Heart left ventricle (tissue), 16 donors: ENCODE data around the gene ELANE. TPM values are rescaled to one million over a fixed set of nuclear protein-coding genes. Genes with fewer than 3 reads are reported as not detected.
A peak's percentile ranks its signal among the peaks of the same experiment; 100 is the strongest.

ENCODE experiments used
- ATAC-seq, 4 donors: fragments of 200-7000 bp; cut with Tn5 transposase; one replicate each; pipeline ENCODE4 v1.9.1; 2020 to 2022; ENCODE audit warnings: moderate library complexity in 4 of 4, mild to moderate bottlenecking in 3 of 4, moderate number of reproducible peaks in 1 of 4
- DNase-seq, 5 donors: peaks; one replicate each; pipeline ENCODE4 v3.0.0-alpha.2; 2020
- H3K27ac ChIP-seq, 12 donors: fragments of 200-600 bp; sonication (generic) in 4 of 12; one replicate each; pipeline versions ENCODE4 v1.5.0 to v1.8.0; 2016 to 2022; ENCODE audit warnings: mild to moderate bottlenecking in 2 of 12
- H3K27me3 ChIP-seq, 9 donors: fragments of 200-600 bp; sonication (generic) in 2 of 9; one replicate each; pipeline versions ENCODE4 v1.5.1 to v1.8.0; 2016 to 2022; ENCODE audit warnings: mild to moderate bottlenecking in 3 of 9
- H3K36me3 ChIP-seq, 9 donors: fragments of 200-600 bp; sonication (generic) in 2 of 9; one replicate each; pipeline versions ENCODE4 v1.5.0 to v1.8.0; 2018 to 2022; ENCODE audit warnings: mild to moderate bottlenecking in 2 of 9
- H3K4me1 ChIP-seq, 12 donors: fragments of 200-600 bp; sonication (generic) in 4 of 12; one replicate each; pipeline versions ENCODE4 v1.5.0 to v1.8.0; 2016 to 2022; ENCODE audit warnings: mild to moderate bottlenecking in 3 of 12
- H3K4me3 ChIP-seq, 12 donors: fragments of 200-600 bp; sonication (generic) in 4 of 12; one replicate each; pipeline versions ENCODE4 v1.5.0 to v1.8.0; 2017 to 2022; ENCODE audit warnings: mild to moderate bottlenecking in 9 of 12, moderate library complexity in 4 of 12
- H3K9me3 ChIP-seq, 12 donors: fragments of 200-600 bp; sonication (generic) in 4 of 12; one replicate each; pipeline versions ENCODE4 v1.5.0 to v1.8.0; 2016 to 2022; ENCODE audit warnings: mild to moderate bottlenecking in 1 of 12
- POLR2A ChIP-seq, 2 donors: fragments of 450-650 bp; IDR thresholded peaks; one replicate each; pipeline ENCODE4 v1.6.1; 2017; ENCODE audit warnings: antibody characterized with exemption in 2 of 2, mild to moderate bottlenecking in 2 of 2, moderate library complexity in 2 of 2
- WGBS, 4 donors: extraction: QIAGEN DNeasy Blood & Tissue Kit in 2 of 4; methylation state at CpG; one replicate each; pipeline versions ENCODE4 v1.1.5 to v1.1.7; 2013 to 2018; 5-methylcytosine and 5-hydroxymethylcytosine counted together
- intact Hi-C, 10 donors: fragments of 100-400 bp; cut with DNase I; formaldehyde crosslinking; loops; one replicate each; pipeline versions ENCODE4 v1.11.1 to v1.14.2; 2022
- polyA plus RNA-seq, 2 donors: library from polyadenylated mRNA; stranded (reverse); fragments of 200-250 nt; gene quantifications; one replicate each; pipeline ENCODE4 v1.2.3, GENCODE V29; 2013
- total RNA-seq, 9 donors: library from RNA; depleted of rRNA in 2 of 9; stranded (reverse); fragments of >200 nt in 2 of 9; fragmentation: NEBNext Ultra II Directional in 3 of 9; extraction: Animal tissue kit (Norgen Biotek cat#: 25700) in 3 of 9; gene quantifications; one replicate each; pipeline versions ENCODE4 v1.1.0 to v1.2.4, GENCODE V29; 2016 to 2023
- TF ChIP-seq, protein P1 (sequence below), 12 donors: fragments of 200-600 bp; sonication (generic) in 4 of 12; IDR thresholded peaks; one replicate each; pipeline versions ENCODE4 v1.5.0 to v1.8.0; 2018 to 2022; ENCODE audit warnings: antibody characterized with exemption in 12 of 12, mild to moderate bottlenecking in 5 of 12
- donor health status: ischemic (EF 13 %, LVEDD 7.1; RV severe dilation, severe dysfunction).
- donor health status: healthy with polysubstance abuse.
- donor health status: DM: no; HTN: yes; CAD: no.
- donor health status: DM: no; HTN: no; CAD: no.
- donor health status: ischemic (EF 25% LVEDD 6.9; RV normal size, moderate dysfunction).
- donor health status: ischemic (EF 25% LVEDD 5.7; RV mildly dilated, moderate dysfunction).
- donor health status: healthy.
- donor health status: DM: yes; HTN: yes; CAD: no.
- donor health status: ischemic (EF 35%, LVEDD 5.7; RV mildly dilated, moderate dysfunction).
- donor health status: nonischemic (EF 11% LVEDD 7.7; RV severe dilation, severe dysfunction).
- donor health status: DM: yes; HTN: yes; CAD: no.
- donor health status: PGD.
- donor health status: ischemic (EF 29% LVEDD 5.4; RV normal size, mild dysfunction).
- donor health status: nonischemic (EF 23%, LVEDD 6.1; RV moderate dilation, normal function).

Gene ELANE
- total and polyA plus RNA-seq, 11 donors, result 0.42 to 1.8 (median 1.2) TPM; not detected in 5

DNA sequence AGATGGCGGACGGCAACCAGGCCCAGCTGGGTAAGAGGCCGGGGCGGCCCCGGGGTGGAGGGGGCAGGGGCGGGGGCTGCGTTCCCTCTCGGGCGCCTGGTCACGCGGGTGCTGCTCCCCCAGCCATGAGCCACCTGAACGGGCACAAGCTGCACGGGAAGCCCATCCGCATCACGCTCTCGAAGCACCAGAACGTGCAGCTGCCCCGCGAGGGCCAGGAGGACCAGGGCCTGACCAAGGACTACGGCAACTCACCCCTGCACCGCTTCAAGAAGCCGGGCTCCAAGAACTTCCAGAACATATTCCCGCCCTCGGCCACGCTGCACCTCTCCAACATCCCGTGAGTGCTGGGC is 43.7 kb upstream of the ELANE start:
- WGBS, 4 donors, result 89 to 93% (median 91%) methylated on average over 20 to 26 of the region's 26 CpGs
- Histone ChIP-seq H3K4me1 (peaks cover 0 to 23% (median 10%) of the 10 kb centered on the region in 12 donors), H3K36me3 (peaks cover 15 to 99% (median 94%) of the 10 kb centered on the region in 9 donors), H3K27me3 (no peaks in the 10 kb centered on the region), H3K27ac (no peak overlapping the region), H3K4me3 (no peak overlapping the region), H3K9me3 (no peaks in the 10 kb centered on the region)
- TF ChIP-seq, protein P1, sequence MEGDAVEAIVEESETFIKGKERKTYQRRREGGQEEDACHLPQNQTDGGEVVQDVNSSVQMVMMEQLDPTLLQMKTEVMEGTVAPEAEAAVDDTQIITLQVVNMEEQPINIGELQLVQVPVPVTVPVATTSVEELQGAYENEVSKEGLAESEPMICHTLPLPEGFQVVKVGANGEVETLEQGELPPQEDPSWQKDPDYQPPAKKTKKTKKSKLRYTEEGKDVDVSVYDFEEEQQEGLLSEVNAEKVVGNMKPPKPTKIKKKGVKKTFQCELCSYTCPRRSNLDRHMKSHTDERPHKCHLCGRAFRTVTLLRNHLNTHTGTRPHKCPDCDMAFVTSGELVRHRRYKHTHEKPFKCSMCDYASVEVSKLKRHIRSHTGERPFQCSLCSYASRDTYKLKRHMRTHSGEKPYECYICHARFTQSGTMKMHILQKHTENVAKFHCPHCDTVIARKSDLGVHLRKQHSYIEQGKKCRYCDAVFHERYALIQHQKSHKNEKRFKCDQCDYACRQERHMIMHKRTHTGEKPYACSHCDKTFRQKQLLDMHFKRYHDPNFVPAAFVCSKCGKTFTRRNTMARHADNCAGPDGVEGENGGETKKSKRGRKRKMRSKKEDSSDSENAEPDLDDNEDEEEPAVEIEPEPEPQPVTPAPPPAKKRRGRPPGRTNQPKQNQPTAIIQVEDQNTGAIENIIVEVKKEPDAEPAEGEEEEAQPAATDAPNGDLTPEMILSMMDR (IDR thresholded peaks at IDR 0.05), result no peak
- TF ChIP-seq POLR2A (IDR thresholded peaks at IDR 0.05), result no peak
- peak in 1 of 5 donors; percentile 15 for DNase-seq
- ATAC-seq, result no peak
- intact Hi-C loops, result no loop called here

DNA sequence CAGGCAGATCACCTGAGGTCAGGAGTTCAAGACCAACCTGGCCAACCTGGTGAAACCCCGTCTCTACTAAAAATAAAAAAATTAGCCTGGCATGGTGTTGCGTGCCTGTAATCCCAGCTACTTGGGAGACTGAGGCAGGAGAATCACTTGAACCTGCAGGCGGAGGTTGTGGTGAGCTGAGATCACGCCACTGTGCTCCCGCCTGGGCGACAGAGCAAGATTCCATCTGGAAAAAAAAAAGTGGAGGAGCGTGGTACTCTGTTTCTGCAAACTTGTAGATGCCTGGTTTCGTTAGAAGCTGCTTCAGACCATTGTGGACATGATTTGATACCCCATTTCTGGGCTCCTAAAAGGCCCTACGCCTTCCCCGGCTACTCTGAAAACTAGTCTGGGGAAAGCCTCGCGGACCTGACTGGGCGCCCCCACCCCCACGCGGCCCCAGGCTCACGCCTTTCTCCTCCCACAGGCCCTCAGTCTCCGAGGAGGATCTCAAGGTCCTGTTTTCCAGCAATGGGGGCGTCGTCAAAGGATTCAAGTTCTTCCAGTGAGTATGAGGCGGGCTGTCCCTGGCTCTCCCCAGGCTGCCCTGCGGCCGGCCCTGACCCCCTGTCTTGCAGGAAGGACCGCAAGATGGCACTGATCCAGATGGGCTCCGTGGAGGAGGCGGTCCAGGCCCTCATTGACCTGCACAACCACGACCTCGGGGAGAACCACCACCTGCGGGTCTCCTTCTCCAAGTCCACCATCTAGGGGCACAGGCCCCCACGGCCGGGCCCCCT is 41.8 kb upstream of the ELANE start:
- ATAC-seq (no peak), DNase-seq (peak in 3 of 5 donors; percentile 18 to 67 (median 25))
- intact Hi-C loops, result no loop called here
- Histone ChIP-seq H3K27ac (no peak overlapping the region), H3K27me3 (no peaks in the 10 kb centered on the region), H3K4me3 (no peak overlapping the region), H3K9me3 (no peaks in the 10 kb centered on the region), H3K36me3 (peaks cover 11 to 87% (median 77%) of the 10 kb centered on the region in 9 donors), H3K4me1 (peaks cover 0 to 9% (median 0%) of the 10 kb centered on the region in 12 donors)
- 79 to 85% (median 85%) methylated on average over 24 to 30 of the region's 30 CpGs for WGBS, 4 donors
- TF ChIP-seq, protein P1 (IDR thresholded peaks at IDR 0.05), result no peak
- TF ChIP-seq POLR2A (IDR thresholded peaks at IDR 0.05), result no peak

DNA sequence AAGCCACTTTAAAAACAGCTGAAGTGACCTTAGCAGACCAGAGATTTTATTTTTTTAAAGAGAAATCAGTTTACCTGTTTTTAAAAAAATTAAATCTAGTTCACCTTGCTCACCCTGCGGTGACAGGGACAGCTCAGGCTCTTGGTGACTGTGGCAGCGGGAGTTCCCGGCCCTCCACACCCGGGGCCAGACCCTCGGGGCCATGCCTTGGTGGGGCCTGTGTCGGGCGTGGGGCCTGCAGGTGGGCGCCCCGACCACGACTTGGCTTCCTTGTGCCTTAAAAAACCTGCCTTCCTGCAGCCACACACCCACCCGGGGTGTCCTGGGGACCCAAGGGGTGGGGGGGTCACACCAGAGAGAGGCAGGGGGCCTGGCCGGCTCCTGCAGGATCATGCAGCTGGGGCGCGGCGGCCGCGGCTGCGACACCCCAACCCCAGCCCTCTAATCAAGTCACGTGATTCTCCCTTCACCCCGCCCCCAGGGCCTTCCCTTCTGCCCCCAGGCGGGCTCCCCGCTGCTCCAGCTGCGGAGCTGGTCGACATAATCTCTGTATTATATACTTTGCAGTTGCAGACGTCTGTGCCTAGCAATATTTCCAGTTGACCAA is 41.1 kb upstream of the ELANE start:
- Histone ChIP-seq H3K36me3 (peaks cover 6 to 79% (median 70%) of the 10 kb centered on the region in 9 donors), H3K9me3 (no peaks in the 10 kb centered on the region), H3K4me1 (peaks cover 0 to 5% (median 0%) of the 10 kb centered on the region in 12 donors), H3K4me3 (no peak overlapping the region), H3K27ac (no peak overlapping the region), H3K27me3 (no peaks in the 10 kb centered on the region)
- intact Hi-C loops, result no loop called here
- 84 to 87% (median 86%) methylated on average over 21 to 25 of the region's 25 CpGs for WGBS, 4 donors
- peak in 1 of 4 donors; percentile 2 for ATAC-seq
- TF ChIP-seq POLR2A (IDR thresholded peaks at IDR 0.05), result no peak
- TF ChIP-seq, protein P1 (IDR thresholded peaks at IDR 0.05), result no peak
- DNase-seq, result peak in 1 of 5 donors; percentile 19

DNA sequence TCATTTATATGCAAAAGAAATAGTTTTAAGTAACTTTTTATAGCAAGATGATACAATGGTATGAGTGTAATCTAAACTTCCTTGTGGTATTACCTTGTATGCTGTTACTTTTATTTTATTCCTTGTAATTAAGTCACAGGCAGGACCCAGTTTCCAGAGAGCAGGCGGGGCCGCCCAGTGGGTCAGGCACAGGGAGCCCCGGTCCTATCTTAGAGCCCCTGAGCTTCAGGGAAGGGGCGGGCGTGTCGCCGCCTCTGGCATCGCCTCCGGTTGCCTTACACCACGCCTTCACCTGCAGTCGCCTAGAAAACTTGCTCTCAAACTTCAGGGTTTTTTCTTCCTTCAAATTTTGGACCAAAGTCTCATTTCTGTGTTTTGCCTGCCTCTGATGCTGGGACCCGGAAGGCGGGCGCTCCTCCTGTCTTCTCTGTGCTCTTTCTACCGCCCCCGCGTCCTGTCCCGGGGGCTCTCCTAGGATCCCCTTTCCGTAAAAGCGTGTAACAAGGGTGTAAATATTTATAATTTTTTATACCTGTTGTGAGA is 40.5 kb upstream of the ELANE start:
- no peak overlapping the region for H3K4me3 ChIP-seq
- WGBS, 4 donors, result 94 to 95% (median 95%) methylated on average over 20 of the region's 20 CpGs
- ATAC-seq (no peak), DNase-seq (no peak)
- no peaks in the 10 kb centered on the region for H3K27me3 ChIP-seq
- H3K36me3 ChIP-seq, result peaks cover 6 to 73% (median 64%) of the 10 kb centered on the region in 9 donors
- peaks cover 0 to 4% (median 0%) of the 10 kb centered on the region in 12 donors for H3K4me1 ChIP-seq
- no peak overlapping the region for H3K27ac ChIP-seq
- intact Hi-C loops, result no loop called here
- no peaks in the 10 kb centered on the region for H3K9me3 ChIP-seq
- TF ChIP-seq, protein P1 (IDR thresholded peaks at IDR 0.05), result no peak
- TF ChIP-seq POLR2A (IDR thresholded peaks at IDR 0.05), result no peak
